Gastroesophageal sphincter (tissue), 3 donors: Measurements from ENCODE around the gene ANXA7.

Experiments
- EP300 ChIP-seq: sonication (generic); formaldehyde crosslinking; IDR thresholded peaks from one replicate; pipeline ENCODE4 v1.6.1; 2017; ENCODE audit warnings: antibody characterized with exemption, mild to moderate bottlenecking
- POLR2A ChIP-seq, 2 donors: fragments of 450-650 bp; IDR thresholded peaks; one replicate each; pipeline ENCODE4 v1.6.1; 2017; ENCODE audit warnings: antibody characterized with exemption in 2 of 2, mild to moderate bottlenecking in 2 of 2, moderate library complexity in 1 of 2
- POLR2AphosphoS5 ChIP-seq: sonication (generic); formaldehyde crosslinking; IDR thresholded peaks from one replicate; pipeline ENCODE4 v1.6.1; 2017; ENCODE audit warnings: antibody characterized with exemption
- TF ChIP-seq, protein P1 (sequence below), 4 experiments: fragments of 200-600 bp in 2 of 4; fragments of 450-650 bp in 2 of 4; sonication (generic) in 1 of 4; IDR thresholded peaks; one replicate each; pipeline ENCODE4 v1.5.1; 2017 to 2019; ENCODE audit warnings: antibody characterized with exemption in 4 of 4, mild to moderate bottlenecking in 2 of 4, moderate library complexity in 2 of 4

GRCh38 chr10:73456187-73456890 is 42.5 kb upstream of the ANXA7 start:
- TF ChIP-seq, protein P1, sequence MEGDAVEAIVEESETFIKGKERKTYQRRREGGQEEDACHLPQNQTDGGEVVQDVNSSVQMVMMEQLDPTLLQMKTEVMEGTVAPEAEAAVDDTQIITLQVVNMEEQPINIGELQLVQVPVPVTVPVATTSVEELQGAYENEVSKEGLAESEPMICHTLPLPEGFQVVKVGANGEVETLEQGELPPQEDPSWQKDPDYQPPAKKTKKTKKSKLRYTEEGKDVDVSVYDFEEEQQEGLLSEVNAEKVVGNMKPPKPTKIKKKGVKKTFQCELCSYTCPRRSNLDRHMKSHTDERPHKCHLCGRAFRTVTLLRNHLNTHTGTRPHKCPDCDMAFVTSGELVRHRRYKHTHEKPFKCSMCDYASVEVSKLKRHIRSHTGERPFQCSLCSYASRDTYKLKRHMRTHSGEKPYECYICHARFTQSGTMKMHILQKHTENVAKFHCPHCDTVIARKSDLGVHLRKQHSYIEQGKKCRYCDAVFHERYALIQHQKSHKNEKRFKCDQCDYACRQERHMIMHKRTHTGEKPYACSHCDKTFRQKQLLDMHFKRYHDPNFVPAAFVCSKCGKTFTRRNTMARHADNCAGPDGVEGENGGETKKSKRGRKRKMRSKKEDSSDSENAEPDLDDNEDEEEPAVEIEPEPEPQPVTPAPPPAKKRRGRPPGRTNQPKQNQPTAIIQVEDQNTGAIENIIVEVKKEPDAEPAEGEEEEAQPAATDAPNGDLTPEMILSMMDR (IDR thresholded peaks at IDR 0.05): no peak
- TF ChIP-seq EP300 (no peak), POLR2AphosphoS5 (no peak), POLR2A (IDR thresholded peaks at IDR 0.05) (no peak)
